BLaER1 treated with 17β-estradiol and CSF1 and Interleukin-3, amounts not matched to agents 10 nM and 100 nM (cell line): ENCODE data around the gene TMEM236.

Experiments
- H3K27ac ChIP-seq, 11 experiments: shearing (Covaris generic); formaldehyde crosslinking; 2 replicates each; pipeline ENCODE4 v1.8.1; 2022
- H3K27me3 ChIP-seq, 11 experiments: shearing (Covaris generic); formaldehyde crosslinking; 2 replicates each; pipeline ENCODE4 v1.8.1; 2022
- H3K36me3 ChIP-seq, 11 experiments: shearing (Covaris generic); formaldehyde crosslinking; 2 replicates each; pipeline ENCODE4 v1.8.1; 2022
- H3K4me1 ChIP-seq, 10 experiments: shearing (Covaris generic); formaldehyde crosslinking; 2 replicates each; pipeline ENCODE4 v1.8.1; 2022
- H3K4me2 ChIP-seq, 11 experiments: shearing (Covaris generic); formaldehyde crosslinking; 2 replicates each; pipeline ENCODE4 v1.8.1; 2022
- H3K4me3 ChIP-seq, 10 experiments: shearing (Covaris generic); formaldehyde crosslinking; 2 replicates each; pipeline ENCODE4 v1.8.1; 2022
- H3K9ac ChIP-seq, 11 experiments: shearing (Covaris generic); formaldehyde crosslinking; 2 replicates each; pipeline ENCODE4 v1.8.1; 2022
- H3K9me3 ChIP-seq, 11 experiments: shearing (Covaris generic); formaldehyde crosslinking; replicated peaks in 1 of 11; 2 replicates each; pipeline ENCODE4 v1.8.1; 2022
- H4K20me1 ChIP-seq, 11 experiments: shearing (Covaris generic); formaldehyde crosslinking; 2 replicates each; pipeline ENCODE4 v1.8.1; 2022
- Cebpa-rat ChIP-seq, 11 experiments: shearing (Covaris generic); IDR thresholded peaks; 2 replicates each; pipeline ENCODE4 v1.8.1; 2022

TMEM236 gene

DNA sequence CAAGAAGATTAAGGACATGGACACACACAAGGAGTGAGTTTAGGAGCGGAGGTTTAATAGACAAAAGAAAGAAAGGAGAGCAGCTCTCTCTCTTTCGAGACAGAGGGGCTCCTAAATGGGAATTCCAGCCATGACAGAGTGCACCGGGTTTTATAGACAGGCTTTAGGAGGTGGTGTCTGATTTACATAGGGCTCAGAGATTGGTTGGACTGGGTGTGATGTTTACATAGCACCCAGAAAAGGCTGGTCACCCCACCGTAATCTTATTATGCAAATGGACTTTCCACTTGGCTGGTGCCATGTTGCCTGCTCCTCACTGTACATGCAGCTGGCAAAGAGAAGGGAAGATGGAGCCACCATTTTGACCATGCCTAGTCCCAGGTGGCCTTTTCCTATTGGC is 28.7 kb downstream of the TMEM236 start:
- Histone ChIP-seq H3K4me1 (peaks cover 6 to 78% (median 22%) of the 10 kb centered on the region in 10 experiments; a peak in 14 of 20 replicates), H3K36me3 (peaks cover 0 to 25% (median 0%) of the 10 kb centered on the region in 11 experiments; a peak in 3 of 22 replicates), H3K27me3 (no peaks in the 10 kb centered on the region), H4K20me1 (no peaks in the 10 kb centered on the region), H3K9me3 (0 out of 22 replicates have a peak, but pooled peaks cover 0 to 5% (median 0%) of the 10 kb centered on the region in 11 experiments), H3K27ac (no peak overlapping the region), H3K4me2 (peak overlapping the region in 3 of 11 experiments; percentile 36 to 79 (median 64); a peak in 5 of 22 replicates), H3K9ac (no peak overlapping the region), H3K4me3 (no peak overlapping the region)
- TF ChIP-seq Cebpa-rat (IDR thresholded peaks at IDR 0.05) = no peak

DNA sequence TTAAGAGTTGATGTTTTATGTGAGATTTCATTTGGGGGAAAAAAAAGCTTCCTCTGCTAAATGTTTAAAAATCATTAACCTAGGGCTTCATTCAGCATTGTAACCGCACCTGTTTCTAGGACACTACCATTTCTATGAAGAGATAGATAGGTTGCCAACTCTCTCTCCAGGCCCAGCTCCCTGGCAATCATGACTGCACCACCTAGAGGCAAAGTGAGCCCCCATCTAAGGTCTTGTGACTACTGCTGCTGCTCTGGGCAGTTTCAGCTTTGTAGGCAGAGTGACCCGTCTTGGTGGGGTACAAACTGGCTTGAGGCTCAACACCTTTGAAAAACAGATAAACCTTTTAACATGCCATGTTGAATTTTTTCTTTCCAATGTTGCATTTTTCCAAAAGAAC is 29.9 kb downstream of the TMEM236 start:
- H3K27ac ChIP-seq = no peak overlapping the region

DNA sequence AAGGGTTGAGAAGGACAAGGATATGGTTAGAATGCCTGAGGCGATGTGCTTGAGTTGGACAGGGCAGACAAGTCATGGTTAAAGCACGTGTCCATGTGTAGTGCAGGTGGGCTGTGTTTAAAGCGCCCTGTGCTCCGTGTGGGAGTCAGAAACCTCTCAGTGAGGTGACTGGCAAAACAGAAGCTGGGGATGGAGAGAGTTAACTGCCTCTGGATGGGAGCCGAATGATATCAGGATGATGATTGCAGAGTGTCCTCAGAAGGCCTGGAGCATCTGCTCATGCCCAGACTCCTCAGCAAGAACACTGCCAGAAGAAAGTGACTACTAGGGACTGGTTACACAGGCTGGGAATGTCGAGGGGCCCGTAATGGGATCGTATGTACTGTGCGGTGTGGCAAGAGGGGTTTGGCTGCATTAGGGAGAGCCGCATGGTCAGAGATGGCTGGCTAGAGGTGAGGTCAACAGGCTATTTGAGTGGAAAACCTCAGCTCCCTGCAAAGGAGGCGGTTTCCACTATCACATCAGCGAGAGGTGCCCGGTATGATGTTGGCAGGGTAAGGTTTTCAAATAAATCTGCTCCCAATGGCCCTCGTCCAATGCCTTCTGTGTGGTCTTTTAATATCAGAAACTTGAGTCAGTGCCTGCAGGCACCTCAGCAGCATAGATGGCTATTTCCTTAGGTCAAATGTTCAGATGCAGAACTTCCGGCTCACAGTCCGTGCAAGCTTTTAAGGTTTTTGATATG is 31.1 kb downstream of the TMEM236 start:
- H3K27me3 ChIP-seq = no peaks in the 10 kb centered on the region
- no peaks in the 10 kb centered on the region for H4K20me1 ChIP-seq
- H3K27ac ChIP-seq = peak overlapping the region in 4 of 11 experiments; percentile 13 to 95 (median 85); a peak in 5 of 22 replicates
- H3K4me1 ChIP-seq = peaks cover 6 to 92% (median 24%) of the 10 kb centered on the region in 10 experiments; a peak in 14 of 20 replicates
- no peak overlapping the region for H3K4me3 ChIP-seq
- H3K9me3 ChIP-seq = 0 out of 22 replicates have a peak, but pooled peaks cover 0 to 5% (median 0%) of the 10 kb centered on the region in 11 experiments
- H3K4me2 ChIP-seq = peak overlapping the region in 5 of 11 experiments; percentile 24 to 91 (median 79); a peak in 8 of 22 replicates
- no peak for TF ChIP-seq Cebpa-rat (IDR thresholded peaks at IDR 0.05)
- H3K36me3 ChIP-seq = peaks cover 0 to 15% (median 0%) of the 10 kb centered on the region in 11 experiments; a peak in 2 of 22 replicates
- H3K9ac ChIP-seq = no peak overlapping the region

More for the DNA sequence above, 29.9 kb downstream of the TMEM236 start:
- Histone ChIP-seq H3K36me3 (peaks cover 0 to 20% (median 0%) of the 10 kb centered on the region in 11 experiments; a peak in 3 of 22 replicates), H4K20me1 (no peaks in the 10 kb centered on the region), H3K4me3 (no peak overlapping the region), H3K4me2 (peak overlapping the region in 2 of 11 experiments; percentile 22 to 56; a peak in 2 of 22 replicates), H3K9me3 (0 out of 22 replicates have a peak, but pooled peaks cover 0 to 5% (median 0%) of the 10 kb centered on the region in 11 experiments), H3K9ac (no peak overlapping the region), H3K27me3 (no peaks in the 10 kb centered on the region), H3K4me1 (peaks cover 6 to 90% (median 24%) of the 10 kb centered on the region in 10 experiments; a peak in 14 of 20 replicates)
- no peak for TF ChIP-seq Cebpa-rat (IDR thresholded peaks at IDR 0.05)

DNA sequence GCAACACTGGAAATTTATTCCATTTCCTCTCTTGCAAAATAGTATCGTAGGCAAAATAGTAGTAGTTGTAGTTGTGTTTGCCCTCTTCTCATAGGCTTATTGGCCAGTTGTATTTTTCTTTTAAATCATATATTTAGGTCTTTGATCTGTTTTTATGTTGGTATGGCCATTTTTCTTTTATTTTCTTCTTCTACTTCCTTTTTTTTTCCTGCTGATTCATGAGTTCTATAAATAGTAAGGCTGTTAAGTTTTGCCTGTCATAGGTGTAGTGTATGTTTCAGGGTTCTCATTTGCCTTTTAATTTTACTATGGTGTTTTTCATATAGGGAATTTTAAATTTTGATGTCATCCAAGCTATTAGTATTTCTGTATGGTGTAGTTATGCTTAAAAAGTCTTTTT is 31.8 kb downstream of the TMEM236 start:
- Histone ChIP-seq H3K4me2 (peak overlapping the region in 5 of 11 experiments; percentile 24 to 91 (median 79); a peak in 9 of 22 replicates), H3K4me3 (no peak overlapping the region), H3K27me3 (no peaks in the 10 kb centered on the region), H3K9ac (no peak overlapping the region), H3K4me1 (peaks cover 6 to 97% (median 24%) of the 10 kb centered on the region in 10 experiments; a peak in 14 of 20 replicates), H3K9me3 (0 out of 22 replicates have a peak, but pooled peaks cover 0 to 5% (median 0%) of the 10 kb centered on the region in 11 experiments), H3K27ac (peak overlapping the region in 3 of 11 experiments; percentile 84 to 95 (median 86); a peak in 5 of 22 replicates), H4K20me1 (no peaks in the 10 kb centered on the region), H3K36me3 (peaks cover 0 to 12% (median 0%) of the 10 kb centered on the region in 11 experiments; a peak in 2 of 22 replicates)
- TF ChIP-seq Cebpa-rat (IDR thresholded peaks at IDR 0.05) = no peak

DNA sequence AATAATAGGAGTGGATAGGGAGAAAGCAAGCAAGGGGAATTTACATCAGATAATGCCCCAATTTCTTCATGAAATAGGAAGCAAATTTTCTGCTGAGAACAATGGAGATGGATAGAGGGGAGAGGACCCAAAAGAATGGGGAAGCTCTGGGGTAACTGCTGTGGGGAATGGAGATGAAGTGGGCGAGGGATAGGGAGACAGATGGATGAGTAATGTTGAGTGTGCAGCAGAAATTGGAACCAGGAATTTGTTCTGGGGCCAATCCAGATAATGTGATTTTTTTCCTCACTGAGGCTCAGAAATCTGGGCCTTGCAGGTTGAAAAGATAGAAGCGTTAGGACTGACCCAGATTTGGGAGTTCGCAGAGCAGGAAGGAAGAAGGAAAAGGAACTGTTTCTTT is 32.7 kb downstream of the TMEM236 start:
- peaks cover 6 to 97% (median 24%) of the 10 kb centered on the region in 10 experiments; a peak in 14 of 20 replicates for H3K4me1 ChIP-seq
- H3K36me3 ChIP-seq = 0 out of 22 replicates have a peak, but pooled peaks cover 0 to 6% (median 0%) of the 10 kb centered on the region in 11 experiments
- no peak for TF ChIP-seq Cebpa-rat (IDR thresholded peaks at IDR 0.05)
- no peaks in the 10 kb centered on the region for H3K27me3 ChIP-seq
- 0 out of 22 replicates have a peak, but pooled peaks cover 0 to 5% (median 0%) of the 10 kb centered on the region in 11 experiments for H3K9me3 ChIP-seq
- peak overlapping the region in 3 of 11 experiments; percentile 65 to 76 (median 74); a peak in 5 of 22 replicates for H3K9ac ChIP-seq
- no peaks in the 10 kb centered on the region for H4K20me1 ChIP-seq
- H3K4me2 ChIP-seq = peak overlapping the region in 9 of 11 experiments; percentile 3 to 91 (median 52); a peak in 12 of 22 replicates
- H3K27ac ChIP-seq = peak overlapping the region in 4 of 11 experiments; percentile 29 to 95 (median 85); a peak in 7 of 22 replicates
- no peak overlapping the region for H3K4me3 ChIP-seq

DNA sequence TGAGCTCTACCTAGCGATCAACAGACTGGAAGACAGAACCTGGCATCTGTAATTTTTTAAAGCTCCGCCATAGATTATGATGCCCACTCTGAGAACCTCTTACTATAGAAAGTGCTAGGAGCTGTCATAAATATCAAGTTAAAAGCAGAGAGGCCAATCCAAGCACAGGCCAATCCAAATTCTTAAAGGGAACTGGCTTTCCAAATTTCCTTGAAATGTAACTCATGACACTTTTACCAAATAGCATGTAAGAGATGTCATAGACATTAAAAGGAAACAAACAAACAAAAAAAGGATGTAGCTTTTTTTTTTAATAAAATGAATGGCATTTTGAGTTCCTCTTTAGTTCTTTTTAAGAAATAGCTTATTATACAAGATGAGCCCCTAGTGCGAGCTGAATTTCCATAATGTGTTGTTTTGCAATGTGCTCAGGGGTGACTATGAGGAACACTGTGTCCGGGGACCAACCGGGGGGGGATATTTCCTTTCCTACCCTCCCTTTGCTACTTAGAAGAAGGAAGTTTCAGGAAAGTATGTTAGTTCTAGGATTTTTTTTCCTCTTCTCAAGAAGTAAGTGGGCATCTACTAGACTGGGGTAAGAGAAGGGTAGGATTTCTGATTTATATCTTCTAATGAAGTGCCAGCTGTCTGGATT is 33.4 kb downstream of the TMEM236 start:
- peak in 1 of 11 experiments; percentile 47; a peak in 2 of 22 replicates for TF ChIP-seq Cebpa-rat (IDR thresholded peaks at IDR 0.05)
- Histone ChIP-seq H3K27ac (peak overlapping the region in 4 of 11 experiments; percentile 37 to 95 (median 85); a peak in 7 of 22 replicates), H3K4me1 (peaks cover 6 to 97% (median 24%) of the 10 kb centered on the region in 10 experiments; a peak in 14 of 20 replicates), H4K20me1 (no peaks in the 10 kb centered on the region), H3K4me2 (peak overlapping the region in 9 of 11 experiments; percentile 3 to 91 (median 52); a peak in 12 of 22 replicates), H3K4me3 (no peak overlapping the region), H3K36me3 (0 out of 22 replicates have a peak, but pooled peaks cover 0 to 5% (median 0%) of the 10 kb centered on the region in 11 experiments), H3K9me3 (0 out of 22 replicates have a peak, but pooled peaks cover 0 to 5% (median 0%) of the 10 kb centered on the region in 11 experiments), H3K9ac (peak overlapping the region in 3 of 11 experiments; percentile 65 to 76 (median 74); a peak in 6 of 22 replicates), H3K27me3 (no peaks in the 10 kb centered on the region)

DNA sequence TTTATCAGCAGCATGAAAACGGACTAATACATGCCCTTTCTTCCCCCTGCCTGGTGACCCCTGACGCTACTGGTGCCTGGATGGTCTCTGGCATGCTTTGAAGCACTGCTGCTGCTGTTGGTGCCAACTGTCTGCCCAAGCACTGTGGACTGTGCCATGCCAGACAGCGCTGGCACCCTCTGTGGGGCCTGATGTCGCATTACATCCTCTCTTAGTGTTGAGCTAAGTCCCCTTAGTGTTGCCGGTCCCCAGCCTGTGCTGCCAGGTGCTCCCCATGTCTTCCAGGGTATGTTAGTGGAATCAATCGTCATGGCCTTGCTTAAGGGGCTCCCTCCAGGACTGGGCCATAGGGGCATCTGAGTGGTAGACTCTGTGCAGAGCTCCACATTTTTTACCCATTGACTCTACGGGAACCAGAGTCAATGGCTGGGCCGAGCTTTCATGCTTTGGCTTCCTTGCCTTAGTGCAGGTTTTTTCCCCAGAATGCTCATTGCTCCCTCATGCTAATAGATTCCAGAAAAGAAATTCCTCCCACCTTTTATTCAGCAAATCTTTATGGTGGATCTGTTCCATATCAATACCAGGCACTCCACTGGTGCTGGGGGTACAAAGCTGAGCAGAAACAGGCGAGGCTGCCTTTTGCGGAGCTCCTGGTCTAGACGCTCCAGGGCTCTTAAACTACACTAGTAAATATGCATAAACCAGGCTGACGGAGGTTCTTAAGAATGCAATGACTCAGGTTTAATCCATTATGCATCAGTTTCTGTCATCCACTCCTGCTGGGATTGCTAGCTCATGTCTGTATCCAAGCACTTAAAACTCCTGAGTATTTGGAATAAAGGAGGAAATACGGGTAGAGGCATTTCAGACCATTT is 35.3 kb downstream of the TMEM236 start:
- Histone ChIP-seq H3K4me3 (no peak overlapping the region), H3K27me3 (no peaks in the 10 kb centered on the region), H3K9me3 (no peaks in the 10 kb centered on the region), H3K27ac (peak overlapping the region in 3 of 11 experiments; percentile 84 to 95 (median 86); a peak in 3 of 22 replicates), H3K4me2 (peak overlapping the region in 3 of 11 experiments; percentile 79 to 91 (median 90); a peak in 6 of 22 replicates), H3K9ac (peak overlapping the region in 1 of 11 experiments; percentile 74; a peak in 1 of 22 replicates), H4K20me1 (no peaks in the 10 kb centered on the region), H3K4me1 (peaks cover 6 to 97% (median 27%) of the 10 kb centered on the region in 10 experiments; a peak in 14 of 20 replicates), H3K36me3 (no peaks in the 10 kb centered on the region)
- TF ChIP-seq Cebpa-rat (IDR thresholded peaks at IDR 0.05) = no peak
